Measurements from ENCODE around the gene STAMBP.

DNA sequence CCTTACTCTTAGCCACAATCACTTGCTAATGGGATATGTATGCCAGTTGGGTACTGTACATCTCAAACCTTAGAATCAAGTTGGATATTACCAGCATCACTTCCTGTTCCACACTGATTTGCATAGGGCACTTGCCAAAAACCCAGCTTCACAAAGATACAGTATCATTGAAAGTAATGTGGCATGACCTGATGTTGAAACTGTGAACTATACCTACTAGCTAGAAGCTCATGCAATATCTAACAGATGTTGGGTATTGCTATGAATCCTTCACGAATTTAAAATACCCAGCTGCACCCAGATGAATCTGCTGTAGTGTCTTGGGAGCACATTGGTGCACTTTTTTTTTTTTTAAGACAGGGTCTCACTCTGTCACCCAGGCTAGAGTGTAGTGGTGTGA lies 6.5 kb upstream of the STAMBP start:
- TF ChIP-seq, protein P1, sequence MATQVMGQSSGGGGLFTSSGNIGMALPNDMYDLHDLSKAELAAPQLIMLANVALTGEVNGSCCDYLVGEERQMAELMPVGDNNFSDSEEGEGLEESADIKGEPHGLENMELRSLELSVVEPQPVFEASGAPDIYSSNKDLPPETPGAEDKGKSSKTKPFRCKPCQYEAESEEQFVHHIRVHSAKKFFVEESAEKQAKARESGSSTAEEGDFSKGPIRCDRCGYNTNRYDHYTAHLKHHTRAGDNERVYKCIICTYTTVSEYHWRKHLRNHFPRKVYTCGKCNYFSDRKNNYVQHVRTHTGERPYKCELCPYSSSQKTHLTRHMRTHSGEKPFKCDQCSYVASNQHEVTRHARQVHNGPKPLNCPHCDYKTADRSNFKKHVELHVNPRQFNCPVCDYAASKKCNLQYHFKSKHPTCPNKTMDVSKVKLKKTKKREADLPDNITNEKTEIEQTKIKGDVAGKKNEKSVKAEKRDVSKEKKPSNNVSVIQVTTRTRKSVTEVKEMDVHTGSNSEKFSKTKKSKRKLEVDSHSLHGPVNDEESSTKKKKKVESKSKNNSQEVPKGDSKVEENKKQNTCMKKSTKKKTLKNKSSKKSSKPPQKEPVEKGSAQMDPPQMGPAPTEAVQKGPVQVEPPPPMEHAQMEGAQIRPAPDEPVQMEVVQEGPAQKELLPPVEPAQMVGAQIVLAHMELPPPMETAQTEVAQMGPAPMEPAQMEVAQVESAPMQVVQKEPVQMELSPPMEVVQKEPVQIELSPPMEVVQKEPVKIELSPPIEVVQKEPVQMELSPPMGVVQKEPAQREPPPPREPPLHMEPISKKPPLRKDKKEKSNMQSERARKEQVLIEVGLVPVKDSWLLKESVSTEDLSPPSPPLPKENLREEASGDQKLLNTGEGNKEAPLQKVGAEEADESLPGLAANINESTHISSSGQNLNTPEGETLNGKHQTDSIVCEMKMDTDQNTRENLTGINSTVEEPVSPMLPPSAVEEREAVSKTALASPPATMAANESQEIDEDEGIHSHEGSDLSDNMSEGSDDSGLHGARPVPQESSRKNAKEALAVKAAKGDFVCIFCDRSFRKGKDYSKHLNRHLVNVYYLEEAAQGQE (IDR thresholded peaks at IDR 0.05; ENCODE audit: borderline replicate concordance in 1 of 2, low read depth in 1 of 2, low read length in 2 of 2) = no peak
- TF ChIP-seq ZNF792 (CRISPR knock-in tag; IDR thresholded peaks at IDR 0.05) (no peak), FOXA3 (CRISPR knock-in tag; IDR thresholded peaks at IDR 0.05) (no peak)
